Uterus (tissue), 2 donors: Measurements from ENCODE around the gene DNHD1.

Source experiments
- POLR2A ChIP-seq, 2 donors: fragments of 450-650 bp; IDR thresholded peaks; one replicate each; pipeline ENCODE4 v1.6.1; 2016; ENCODE audit warnings: antibody characterized with exemption in 2 of 2, mild to moderate bottlenecking in 1 of 2, moderate library complexity in 1 of 2
- TF ChIP-seq, protein P1 (sequence below), 4 experiments: fragments of 200-600 bp in 2 of 4; fragments of 450-650 bp in 2 of 4; sonication (generic) in 2 of 4; IDR thresholded peaks; one replicate each; pipeline ENCODE4 v1.5.1; 2016 to 2019; ENCODE audit warnings: antibody characterized with exemption in 4 of 4, mild to moderate bottlenecking in 2 of 4, moderate library complexity in 1 of 4

DNA sequence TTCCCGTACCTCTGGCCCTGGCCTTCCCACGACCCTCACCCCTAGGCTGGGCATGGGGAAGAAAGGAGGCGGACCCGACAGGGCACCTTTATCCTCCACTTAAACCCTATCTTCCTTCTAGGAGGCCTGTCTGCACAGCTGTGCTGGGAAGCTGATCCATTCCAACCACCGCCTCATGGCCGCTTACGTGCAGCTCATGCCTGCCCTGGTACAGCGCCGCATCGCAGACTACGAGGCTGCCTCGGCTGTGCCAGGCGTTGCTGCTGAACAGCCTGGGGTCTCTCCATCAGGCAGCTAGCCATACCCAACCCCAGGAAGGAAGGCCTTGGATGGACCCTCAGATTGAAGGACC lies 15.2 kb upstream of the DNHD1 start:
- TF ChIP-seq, protein P1, sequence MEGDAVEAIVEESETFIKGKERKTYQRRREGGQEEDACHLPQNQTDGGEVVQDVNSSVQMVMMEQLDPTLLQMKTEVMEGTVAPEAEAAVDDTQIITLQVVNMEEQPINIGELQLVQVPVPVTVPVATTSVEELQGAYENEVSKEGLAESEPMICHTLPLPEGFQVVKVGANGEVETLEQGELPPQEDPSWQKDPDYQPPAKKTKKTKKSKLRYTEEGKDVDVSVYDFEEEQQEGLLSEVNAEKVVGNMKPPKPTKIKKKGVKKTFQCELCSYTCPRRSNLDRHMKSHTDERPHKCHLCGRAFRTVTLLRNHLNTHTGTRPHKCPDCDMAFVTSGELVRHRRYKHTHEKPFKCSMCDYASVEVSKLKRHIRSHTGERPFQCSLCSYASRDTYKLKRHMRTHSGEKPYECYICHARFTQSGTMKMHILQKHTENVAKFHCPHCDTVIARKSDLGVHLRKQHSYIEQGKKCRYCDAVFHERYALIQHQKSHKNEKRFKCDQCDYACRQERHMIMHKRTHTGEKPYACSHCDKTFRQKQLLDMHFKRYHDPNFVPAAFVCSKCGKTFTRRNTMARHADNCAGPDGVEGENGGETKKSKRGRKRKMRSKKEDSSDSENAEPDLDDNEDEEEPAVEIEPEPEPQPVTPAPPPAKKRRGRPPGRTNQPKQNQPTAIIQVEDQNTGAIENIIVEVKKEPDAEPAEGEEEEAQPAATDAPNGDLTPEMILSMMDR (IDR thresholded peaks at IDR 0.05) = no peak
- no peak for TF ChIP-seq POLR2A (IDR thresholded peaks at IDR 0.05)
